ENCODE data around the gene WEE2. TPM values are rescaled to one million over a fixed set of nuclear protein-coding genes. Genes with fewer than 3 reads are reported as not detected.

Gene WEE2
- total and polyA plus RNA-seq, 8 donors: 0.23 to 0.64 (median 0.44) TPM; not detected in 2

DNA sequence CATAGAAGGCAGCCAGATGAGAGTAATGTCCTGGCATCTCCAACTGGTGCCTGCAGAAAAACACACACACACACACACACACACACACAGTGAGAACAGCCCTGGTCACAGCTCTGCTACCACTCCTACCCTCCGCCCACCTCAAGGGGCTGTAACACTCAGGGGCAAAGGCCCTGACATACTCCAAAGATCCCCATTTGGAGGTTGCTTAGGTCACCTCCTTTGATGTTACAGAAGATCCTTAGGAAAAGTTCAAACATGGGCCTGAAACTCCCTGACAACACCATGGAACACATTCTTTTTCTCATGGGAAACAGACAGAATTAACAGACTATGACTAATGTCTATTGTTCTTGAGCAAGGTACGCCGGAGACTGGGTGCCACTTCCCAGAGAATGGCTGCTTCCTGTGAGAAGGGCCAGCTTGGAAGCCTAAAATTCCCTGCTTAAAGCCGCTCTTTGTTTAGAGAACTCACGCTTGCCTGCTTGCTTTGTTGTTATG is 33.9 kb upstream of the WEE2 start:
- peak; percentile 43 for ATAC-seq
- intact Hi-C loops (cut with DNase I): no loop called here
- Histone ChIP-seq H3K27me3 (no peaks in the 10 kb centered on the region), H3K9me3 (no peaks in the 10 kb centered on the region), H3K36me3 (peaks cover 0 to 6% of the 10 kb centered on the region in 2 donors), H3K4me1 (peaks cover 0 to 32% of the 10 kb centered on the region in 2 donors), H3K27ac (peak overlapping the region; percentile 51 to 55), H3K4me3 (no peak overlapping the region)
- no peak for DNase-seq
- TF ChIP-seq, protein P1, sequence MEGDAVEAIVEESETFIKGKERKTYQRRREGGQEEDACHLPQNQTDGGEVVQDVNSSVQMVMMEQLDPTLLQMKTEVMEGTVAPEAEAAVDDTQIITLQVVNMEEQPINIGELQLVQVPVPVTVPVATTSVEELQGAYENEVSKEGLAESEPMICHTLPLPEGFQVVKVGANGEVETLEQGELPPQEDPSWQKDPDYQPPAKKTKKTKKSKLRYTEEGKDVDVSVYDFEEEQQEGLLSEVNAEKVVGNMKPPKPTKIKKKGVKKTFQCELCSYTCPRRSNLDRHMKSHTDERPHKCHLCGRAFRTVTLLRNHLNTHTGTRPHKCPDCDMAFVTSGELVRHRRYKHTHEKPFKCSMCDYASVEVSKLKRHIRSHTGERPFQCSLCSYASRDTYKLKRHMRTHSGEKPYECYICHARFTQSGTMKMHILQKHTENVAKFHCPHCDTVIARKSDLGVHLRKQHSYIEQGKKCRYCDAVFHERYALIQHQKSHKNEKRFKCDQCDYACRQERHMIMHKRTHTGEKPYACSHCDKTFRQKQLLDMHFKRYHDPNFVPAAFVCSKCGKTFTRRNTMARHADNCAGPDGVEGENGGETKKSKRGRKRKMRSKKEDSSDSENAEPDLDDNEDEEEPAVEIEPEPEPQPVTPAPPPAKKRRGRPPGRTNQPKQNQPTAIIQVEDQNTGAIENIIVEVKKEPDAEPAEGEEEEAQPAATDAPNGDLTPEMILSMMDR (IDR thresholded peaks at IDR 0.05): no peak

DNA sequence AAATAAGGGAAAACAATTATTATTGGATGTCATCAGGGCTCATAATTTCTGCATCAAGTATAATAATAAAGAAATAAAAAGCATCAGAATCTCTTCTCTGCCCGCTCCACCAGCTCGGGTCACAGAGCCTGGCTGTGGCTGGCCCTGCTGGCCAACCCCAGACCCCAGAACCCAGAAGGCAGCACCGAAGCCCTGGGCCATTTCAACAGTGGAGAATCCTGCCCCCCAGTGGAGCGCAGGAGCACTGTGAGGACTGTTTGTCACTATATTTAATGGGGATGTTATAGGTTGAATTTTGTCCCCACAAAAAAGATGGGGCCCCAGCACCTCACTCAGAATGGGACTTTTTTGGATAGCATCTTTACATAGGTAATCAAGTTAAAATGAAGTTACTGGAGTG is 33.5 kb upstream of the WEE2 start:
- H3K9me3 ChIP-seq: no peaks in the 10 kb centered on the region
- TF ChIP-seq, protein P1 (IDR thresholded peaks at IDR 0.05): peak in 1 of 2 donors; percentile 15
- H3K27ac ChIP-seq: peak overlapping the region; percentile 51 to 55
- H3K4me3 ChIP-seq: no peak overlapping the region
- ATAC-seq (peak; percentile 48), DNase-seq (no peak)
- intact Hi-C loops (cut with DNase I): no loop called here
- H3K4me1 ChIP-seq: peaks cover 0 to 32% of the 10 kb centered on the region in 2 donors
- H3K36me3 ChIP-seq: peaks cover 0 to 6% of the 10 kb centered on the region in 2 donors
- H3K27me3 ChIP-seq: no peaks in the 10 kb centered on the region

DNA sequence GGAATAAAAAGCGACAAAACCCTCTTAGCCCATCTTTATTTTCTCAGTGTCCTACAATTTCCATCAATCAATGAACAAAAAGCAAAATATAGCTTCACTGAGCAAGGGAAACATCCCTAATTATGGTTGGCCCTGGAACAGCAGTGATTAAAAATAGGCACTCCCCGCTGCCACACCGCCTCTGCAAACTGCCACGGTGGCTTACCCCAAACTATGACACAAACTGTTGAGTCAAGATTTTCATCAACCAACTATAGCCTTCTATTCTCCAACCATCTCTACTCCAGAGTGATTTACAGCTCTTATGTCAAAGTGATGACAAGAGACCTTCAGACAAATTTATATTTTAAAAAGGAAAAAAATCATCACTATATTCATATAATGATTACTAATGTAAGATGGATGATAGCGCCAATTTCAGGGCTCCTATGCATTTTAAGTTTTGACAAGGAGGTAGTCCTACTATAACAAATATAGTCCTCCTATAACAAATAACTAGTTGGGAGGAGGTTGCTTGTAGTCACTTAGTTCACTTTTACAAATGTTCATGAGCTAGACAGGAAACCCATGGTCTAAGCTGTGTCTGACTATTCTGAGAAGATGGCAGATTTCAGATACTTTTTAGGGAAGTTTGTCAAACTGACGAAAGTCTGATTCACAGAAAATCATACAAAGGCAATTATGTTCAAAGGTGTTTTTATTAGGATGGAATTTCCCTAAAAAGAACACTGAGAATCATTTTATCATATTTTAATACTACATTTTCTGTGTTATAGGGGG is 32.5 kb upstream of the WEE2 start:
- intact Hi-C loops (cut with DNase I): no loop called here
- ATAC-seq: peak; percentile 49
- TF ChIP-seq, protein P1 (IDR thresholded peaks at IDR 0.05): no peak
- peaks cover 0 to 6% of the 10 kb centered on the region in 2 donors for H3K36me3 ChIP-seq
- no peaks in the 10 kb centered on the region for H3K27me3 ChIP-seq
- H3K4me1 ChIP-seq: peaks cover 0 to 32% of the 10 kb centered on the region in 2 donors
- peak overlapping the region; percentile 51 to 55 for H3K27ac ChIP-seq
- no peak for DNase-seq
- H3K4me3 ChIP-seq: no peak overlapping the region
- H3K9me3 ChIP-seq: no peaks in the 10 kb centered on the region

DNA sequence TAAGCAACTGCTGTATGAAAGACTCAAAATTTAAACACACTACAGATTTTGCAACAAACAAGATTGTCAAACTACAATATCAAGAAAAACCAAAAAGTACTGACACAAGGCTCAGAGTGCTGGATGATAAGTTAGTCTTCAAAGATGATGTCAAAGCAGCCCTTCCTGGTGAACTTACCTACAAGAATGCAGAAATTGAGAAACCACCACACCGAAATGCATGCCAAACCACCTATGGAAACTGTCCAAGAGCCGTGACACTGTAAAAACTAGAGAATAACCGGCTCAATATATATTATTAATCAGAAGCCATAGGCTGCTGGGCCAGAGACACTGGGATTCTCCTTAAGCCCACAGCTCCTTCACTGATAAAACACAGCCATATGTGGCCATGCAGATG is 31.5 kb upstream of the WEE2 start:
- intact Hi-C loops (cut with DNase I): no loop called here

DNA sequence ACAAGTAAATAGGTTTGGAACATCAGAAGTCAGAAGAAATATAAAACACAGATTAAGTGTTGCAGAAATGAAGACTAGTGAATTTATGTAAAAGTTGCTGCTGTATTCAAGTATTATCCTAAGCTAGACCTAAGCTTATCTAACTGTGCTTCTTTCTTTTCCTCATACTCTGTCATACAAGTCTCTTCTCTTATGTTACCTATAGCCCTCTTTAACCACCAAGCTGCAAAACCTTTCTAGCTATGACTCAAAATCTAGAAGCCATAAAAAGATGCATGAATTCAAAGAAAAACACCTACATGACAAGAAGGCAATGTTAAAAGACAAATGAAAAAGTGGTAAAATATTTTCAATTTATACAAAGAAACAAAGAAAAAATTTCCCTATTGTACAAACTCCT is 29.1 kb upstream of the WEE2 start:
- Histone ChIP-seq H3K4me3 (no peak overlapping the region), H3K27ac (no peak overlapping the region), H3K4me1 (peaks cover 0 to 9% of the 10 kb centered on the region in 2 donors), H3K36me3 (peaks cover 0 to 16% of the 10 kb centered on the region in 2 donors), H3K27me3 (no peaks in the 10 kb centered on the region), H3K9me3 (no peaks in the 10 kb centered on the region)
- ATAC-seq (no peak), DNase-seq (no peak)
- TF ChIP-seq, protein P1 (IDR thresholded peaks at IDR 0.05): no peak
- intact Hi-C loops (cut with DNase I): no loop called here

More for the DNA sequence above, 31.5 kb upstream of the WEE2 start:
- Histone ChIP-seq H3K36me3 (peaks cover 0 to 4% of the 10 kb centered on the region in 2 donors), H3K4me1 (peaks cover 0 to 32% of the 10 kb centered on the region in 2 donors), H3K27me3 (no peaks in the 10 kb centered on the region), H3K4me3 (no peak overlapping the region), H3K9me3 (no peaks in the 10 kb centered on the region), H3K27ac (peak overlapping the region; percentile 10 to 55)
- DNase-seq (no peak), ATAC-seq (no peak)
- TF ChIP-seq, protein P1 (IDR thresholded peaks at IDR 0.05): no peak

All from left lung (tissue), 10 donors.